GM18519 (cell line): ENCODE measurements around the gene GGCX.
"Not testable (repeated sequence)": the region's sequence is repeated elsewhere in the genome, so short reads cannot be mapped to it uniquely, and the experiment has no call there.

Source experiments
- ATAC-seq: cut with Tn5 transposase; IDR thresholded peaks from one replicate; pipeline ENCODE4 v1.9.1; 2021; ENCODE audit warnings: mild to moderate bottlenecking, moderate library complexity; ENCODE audit not compliant: unreplicated experiment, low FRiP score

Gene GGCX

GRCh38 chr2:85595301-85596025 is 34.2 kb upstream of the GGCX start, which contains the start of gene RNF181:
RNF181 (plus strand) TSS chr2:85595745; CDS start chr2:85595764, 19 bp downstream.
- peak; percentile 96 for ATAC-seq

DNA sequence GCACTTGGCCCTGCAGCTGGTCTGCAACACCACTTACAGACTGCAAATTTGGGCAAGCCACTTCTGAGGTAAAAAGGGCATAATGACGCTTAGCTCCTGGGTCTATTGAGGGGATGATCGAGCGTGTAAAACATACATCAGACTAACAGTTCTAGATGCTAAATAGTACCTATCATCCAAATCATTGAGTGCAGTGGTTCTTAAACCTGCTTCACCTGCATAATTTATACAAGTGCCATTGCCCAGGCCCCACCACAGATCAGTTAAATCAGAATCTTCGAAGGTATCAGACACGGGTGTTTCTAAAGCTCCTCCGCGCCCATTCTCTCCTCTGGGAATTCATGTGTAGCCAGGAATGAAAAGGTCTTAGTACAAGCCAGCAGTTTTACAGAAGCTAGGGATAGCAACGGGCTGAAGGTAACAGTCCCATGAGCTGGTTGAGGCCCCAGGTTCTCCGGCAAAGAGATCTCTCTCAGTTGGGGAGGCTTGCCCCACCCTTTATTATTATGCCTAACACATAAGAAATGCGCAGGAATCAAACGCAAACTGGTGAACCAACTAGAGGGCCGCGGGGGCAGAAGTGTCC is 33.5 kb upstream of the GGCX start:
- no peak for ATAC-seq

DNA sequence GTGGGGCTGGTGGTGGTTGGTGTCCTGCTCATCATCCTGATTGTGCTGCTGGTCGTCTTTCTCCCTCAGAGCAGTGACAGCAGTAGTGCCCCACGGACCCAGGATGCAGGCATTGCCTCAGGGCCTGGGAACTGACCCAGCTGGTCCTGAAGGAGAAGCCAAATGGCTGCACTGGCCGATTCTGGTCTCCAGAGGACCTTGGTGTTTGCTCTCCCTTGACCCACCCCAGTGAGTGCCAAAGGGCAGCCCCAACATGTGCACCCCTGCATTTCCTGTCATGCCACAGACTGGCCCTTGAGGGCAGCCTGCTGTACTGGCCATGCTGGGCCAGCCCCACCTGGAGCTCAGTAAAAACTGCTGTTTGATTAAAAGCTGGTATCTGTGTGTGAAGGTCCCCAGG is 31.7 kb upstream of the GGCX start:
- ATAC-seq: no peak

DNA sequence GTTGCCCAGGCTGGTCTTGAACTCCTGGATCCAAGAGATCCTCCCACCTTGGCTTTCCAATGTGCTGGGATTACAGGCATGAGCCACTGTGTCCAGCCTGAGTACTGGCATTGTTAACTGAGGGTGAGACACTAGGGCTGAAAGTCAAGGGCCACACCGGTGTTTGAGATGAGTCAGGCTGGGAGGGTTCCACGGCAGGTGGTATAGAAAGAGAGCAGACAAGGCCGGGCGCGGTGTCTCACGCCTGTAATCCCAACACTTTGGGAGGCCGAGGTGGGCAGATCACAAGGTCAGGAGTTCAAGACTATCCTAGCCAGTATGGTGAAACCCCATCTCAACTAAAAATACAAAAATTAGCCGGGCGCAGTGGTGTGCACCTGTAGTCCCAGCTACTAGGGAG is 31.0 kb upstream of the GGCX start:
- not testable (repeated sequence) for ATAC-seq

DNA sequence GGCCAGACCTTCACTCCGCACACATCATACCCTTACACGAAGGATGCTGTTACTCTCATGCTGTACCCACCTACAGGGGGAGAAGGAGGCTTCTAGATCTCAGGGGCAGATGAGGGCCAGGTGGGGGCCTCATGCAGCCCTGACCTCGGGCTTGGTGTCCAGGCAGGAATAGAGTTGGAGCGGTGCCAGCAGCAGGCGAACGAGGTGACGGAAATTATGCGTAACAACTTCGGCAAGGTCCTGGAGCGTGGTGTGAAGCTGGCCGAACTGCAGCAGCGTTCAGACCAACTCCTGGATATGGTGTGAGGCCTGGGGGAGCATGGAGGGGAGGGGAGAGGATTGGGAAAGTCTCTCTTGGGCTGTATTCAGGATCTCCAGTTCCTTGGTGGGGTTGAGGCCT is 30.3 kb upstream of the GGCX start:
- ATAC-seq: no peak

GRCh38 chr2:85590950-85591349 is 29.7 kb upstream of the GGCX start:
- ATAC-seq: no peak

DNA sequence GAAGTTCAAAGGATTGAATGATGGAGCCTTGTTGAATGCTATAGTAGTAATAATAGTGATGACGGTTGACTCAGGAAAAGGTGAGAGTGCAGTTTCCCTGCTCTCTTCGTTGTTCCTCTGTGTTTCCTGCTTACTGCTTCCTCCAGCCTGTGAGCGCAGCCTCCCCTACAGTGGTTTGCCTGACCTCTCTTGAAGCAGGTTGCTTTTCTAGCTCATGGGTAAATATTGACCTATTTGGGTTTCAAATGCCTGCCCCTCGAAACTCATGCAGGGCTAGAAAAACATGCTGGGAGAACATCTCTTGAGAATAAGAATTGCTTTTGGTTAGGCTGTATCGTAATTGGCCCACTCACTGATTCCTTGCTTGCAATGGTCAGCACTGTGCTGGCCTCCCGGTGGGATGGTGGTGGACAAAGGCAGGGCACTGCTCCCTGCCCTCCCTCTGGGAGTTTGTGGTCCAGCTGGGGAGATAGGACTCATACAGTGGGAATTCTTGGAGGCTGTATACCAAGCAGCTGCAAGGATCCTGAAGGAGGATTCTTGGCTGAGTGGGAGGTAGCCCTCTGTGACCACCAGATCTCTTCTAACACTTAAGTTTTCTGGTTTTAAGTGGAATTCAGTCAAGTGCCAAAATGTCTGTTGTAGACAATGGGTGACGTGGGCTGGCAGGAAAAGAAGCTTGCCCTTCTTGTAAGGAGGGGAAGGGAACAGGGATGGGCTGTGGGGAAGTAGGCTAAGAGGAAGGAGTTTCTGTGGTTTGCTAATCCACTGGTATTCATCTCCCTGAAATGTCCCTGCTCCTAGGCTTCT is 28.9 kb upstream of the GGCX start:
- ATAC-seq: no peak

- ATAC-seq: no peak
Measured at GRCh38 chr2:85589181-85589580, 27.9 kb upstream of the GGCX start.

DNA sequence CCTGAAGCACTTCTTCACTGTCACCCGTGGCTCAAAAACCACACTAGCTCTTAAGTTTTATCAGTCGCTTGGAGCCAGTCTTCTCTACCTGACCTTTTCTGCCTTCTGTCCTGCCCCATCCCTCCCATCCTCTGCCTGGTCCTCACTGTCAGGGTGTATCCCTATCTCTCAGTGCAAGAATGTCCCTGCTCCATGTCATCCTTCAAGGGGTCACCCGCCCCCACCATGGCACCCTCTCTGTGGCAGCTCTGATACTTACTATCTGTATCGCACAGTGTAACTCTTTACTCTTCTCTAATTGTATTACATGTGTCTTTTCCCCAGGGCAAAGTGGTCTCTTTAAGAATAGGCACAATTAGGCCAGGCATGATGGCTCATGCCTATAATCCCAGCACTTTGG is 27.4 kb upstream of the GGCX start:
- no peak for ATAC-seq

DNA sequence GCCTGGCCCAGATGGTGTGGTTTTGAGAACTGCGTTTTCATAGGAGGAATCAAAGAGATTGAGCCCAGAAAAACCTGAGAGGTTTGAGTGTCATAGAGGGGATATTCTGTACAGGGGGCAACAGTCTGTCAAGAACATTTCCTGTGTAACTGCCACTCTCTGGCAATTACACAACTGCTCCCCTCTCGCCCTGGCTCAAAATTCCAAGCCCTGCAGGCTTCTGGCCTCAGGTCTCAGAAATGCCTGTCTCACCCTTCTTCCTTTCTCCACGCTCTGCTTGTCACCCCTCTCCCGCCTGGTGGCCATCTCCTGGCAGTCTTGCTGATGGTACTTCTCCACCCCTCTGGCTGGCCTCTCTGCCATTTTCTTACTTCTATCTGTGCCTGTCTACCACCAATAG is 26.9 kb upstream of the GGCX start:
- no peak for ATAC-seq

- no peak for ATAC-seq
Measured at GRCh38 chr2:85585781-85586105, 24.4 kb upstream of the GGCX start.

- ATAC-seq: no peak
Measured at GRCh38 chr2:85584857-85585780, 23.8 kb upstream of the GGCX start.

DNA sequence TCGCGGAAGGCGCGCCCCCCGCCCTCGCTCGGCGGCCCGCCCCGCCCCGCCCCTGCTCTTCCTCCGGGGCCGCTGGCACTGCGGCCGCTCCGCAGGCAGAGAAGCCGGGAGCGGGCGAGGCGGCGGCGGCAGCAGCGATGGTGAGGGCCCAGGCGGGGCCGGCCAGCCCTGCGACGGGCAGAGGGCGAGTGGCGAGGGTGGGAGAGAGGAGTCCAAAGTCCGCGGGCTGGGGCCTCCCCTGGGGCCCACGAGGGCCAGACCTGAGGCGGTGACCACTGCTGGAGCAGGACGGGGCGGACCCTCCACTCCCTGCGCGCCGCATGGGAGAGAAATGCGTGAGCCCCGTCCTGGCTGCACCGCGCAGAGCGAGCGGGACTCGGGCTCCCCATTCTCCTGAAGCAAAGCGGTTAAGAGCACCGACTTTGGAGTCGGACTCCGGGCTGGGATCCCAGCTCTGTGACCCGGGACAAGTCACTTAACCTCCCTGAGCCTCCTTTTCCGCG is 23.1 kb upstream of the GGCX start, which contains the start of gene VAMP5:
VAMP5 (plus strand) TSS at position 78 of the 503 bp plus-strand sequence; CDS start at position 138, 60 bp downstream.
- no peak for ATAC-seq

DNA sequence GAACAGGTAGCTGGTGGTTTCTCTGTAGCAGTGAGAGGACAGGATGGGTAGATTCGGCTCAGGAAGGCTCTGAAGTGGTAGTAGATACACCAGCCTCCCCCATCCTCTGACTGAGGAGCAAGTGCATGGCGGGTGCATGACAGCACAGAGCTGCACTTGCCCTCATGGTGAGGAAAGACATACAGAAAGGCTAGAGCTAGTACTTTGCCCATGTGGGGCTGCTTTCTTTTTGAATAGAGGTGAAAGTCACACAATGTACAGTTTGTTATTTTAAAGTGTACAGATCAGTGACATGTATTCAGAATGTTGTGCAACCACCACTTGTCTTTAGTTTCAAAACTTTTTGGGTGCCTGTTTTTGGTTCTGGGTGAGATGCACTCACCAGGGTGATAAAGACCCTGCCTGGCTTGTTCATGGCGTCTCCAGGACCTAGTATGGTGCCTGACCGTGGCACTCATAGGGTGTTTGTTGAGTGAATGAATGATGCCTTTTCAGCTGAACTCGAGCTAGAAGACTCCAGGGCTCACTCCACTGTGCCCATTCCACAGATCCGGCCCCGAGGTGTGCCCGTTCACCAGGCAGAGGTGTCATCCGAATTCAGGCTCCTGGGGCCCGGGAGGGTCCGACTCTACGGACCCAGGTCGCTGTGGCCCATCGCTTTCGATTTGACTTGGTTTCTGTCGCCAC is 22.5 kb upstream of the GGCX start:
- peak; percentile 60 for ATAC-seq

- no peak for ATAC-seq
Measured at GRCh38 chr2:85582492-85582891, 21.2 kb upstream of the GGCX start.

GRCh38 chr2:85580206-85580605 is 18.9 kb upstream of the GGCX start:
- ATAC-seq: no peak

DNA sequence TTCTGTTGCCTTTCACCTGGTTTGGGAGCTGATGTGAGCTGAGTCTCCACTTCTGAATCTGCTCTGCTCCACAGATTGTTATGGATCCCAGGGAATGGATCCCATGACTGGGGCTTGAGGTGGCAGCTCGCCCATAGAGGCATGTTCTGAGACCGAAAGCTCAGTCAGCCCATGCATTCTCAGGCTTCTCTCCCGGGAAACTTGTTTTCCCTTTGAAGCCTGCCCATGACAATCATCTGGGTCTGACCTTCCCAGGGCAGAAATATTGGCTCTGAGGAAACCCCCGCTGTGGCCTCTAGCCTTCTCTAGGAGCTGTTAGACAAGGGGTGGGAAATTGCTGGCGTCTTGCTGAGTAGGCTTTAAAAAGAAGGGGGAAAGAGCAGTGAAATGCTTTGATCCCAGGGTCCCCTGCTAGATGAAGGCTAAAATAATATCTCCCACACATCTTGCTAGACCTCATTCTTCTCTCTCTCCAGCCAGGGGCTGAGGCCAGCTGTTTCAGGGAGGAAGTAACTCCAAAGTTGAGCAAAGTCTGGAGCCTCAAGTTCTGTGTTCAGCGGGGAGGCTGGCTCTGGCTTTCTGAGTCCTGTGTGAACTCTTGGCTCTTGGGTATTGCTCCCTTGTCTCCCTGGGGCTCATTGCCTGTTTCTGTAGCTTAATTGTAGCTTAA is 18.1 kb upstream of the GGCX start:
- no peak for ATAC-seq

- no peak for ATAC-seq
Measured at GRCh38 chr2:85578243-85579180, 17.2 kb upstream of the GGCX start.
